Measurements from ENCODE around the gene GALNT14. TPM values are rescaled to one million over a fixed set of nuclear protein-coding genes. Genes with fewer than 3 reads are reported as not detected.

The GALNT14 gene
- total RNA-seq, 3 donors from 2014 or later = 0.16 to 4.3 (median 4.1) TPM

- intact Hi-C loops (cut with DNase I; ENCODE audit: low total_unique reads) = no loop called here
Observed at GRCh38 chr2:31032475-31032874, 105.8 kb downstream of the GALNT14 start.

GRCh38 chr2:31031132-31031706 is 107.0 kb downstream of the GALNT14 start:
- H3K4me3 ChIP-seq = no peak overlapping the region
- H3K9me3 ChIP-seq = peaks cover 0 to 10% of the 10 kb centered on the region in 2 donors
- intact Hi-C loops (cut with DNase I; ENCODE audit: low total_unique reads) = no loop called here
- TF ChIP-seq POLR2A (IDR thresholded peaks at IDR 0.05) (no peak), CTCF (IDR thresholded peaks at IDR 0.05) (no peak), POLR2AphosphoS5 (IDR thresholded peaks at IDR 0.05) (no peak)
- DNase-seq (ENCODE audit: low spot score in 2 of 2) = no peak
- H3K4me1 ChIP-seq = no peaks in the 10 kb centered on the region
- no peaks in the 10 kb centered on the region for H3K27me3 ChIP-seq
- no peaks in the 10 kb centered on the region for H3K36me3 ChIP-seq
- H3K27ac ChIP-seq = no peak overlapping the region

More at GRCh38 chr2:31032475-31032874, 105.8 kb downstream of the GALNT14 start:
- DNase-seq (ENCODE audit: low spot score in 2 of 2) = no peak
- no peak overlapping the region for H3K27ac ChIP-seq
- peaks cover 3 to 22% of the 10 kb centered on the region in 2 donors for H3K9me3 ChIP-seq
- no peak overlapping the region for H3K4me3 ChIP-seq
- TF ChIP-seq CTCF (IDR thresholded peaks at IDR 0.05) (no peak), POLR2A (IDR thresholded peaks at IDR 0.05) (no peak), POLR2AphosphoS5 (IDR thresholded peaks at IDR 0.05) (no peak)
- no peaks in the 10 kb centered on the region for H3K27me3 ChIP-seq
- H3K4me1 ChIP-seq = no peaks in the 10 kb centered on the region
- H3K36me3 ChIP-seq = no peaks in the 10 kb centered on the region

GRCh38 chr2:31028417-31028816 is 109.8 kb downstream of the GALNT14 start:
- DNase-seq (ENCODE audit: low spot score in 2 of 2) = no peak
- H3K27ac ChIP-seq = no peak overlapping the region
- no peaks in the 10 kb centered on the region for H3K9me3 ChIP-seq
- H3K36me3 ChIP-seq = no peaks in the 10 kb centered on the region
- no peaks in the 10 kb centered on the region for H3K4me1 ChIP-seq
- intact Hi-C loops (cut with DNase I; ENCODE audit: low total_unique reads) = no loop called here
- H3K27me3 ChIP-seq = no peaks in the 10 kb centered on the region
- no peak overlapping the region for H3K4me3 ChIP-seq
- no peak for TF ChIP-seq POLR2AphosphoS5 (IDR thresholded peaks at IDR 0.05)

GRCh38 chr2:31027549-31027948 is 110.7 kb downstream of the GALNT14 start:
- H3K27me3 ChIP-seq = no peaks in the 10 kb centered on the region
- no peaks in the 10 kb centered on the region for H3K36me3 ChIP-seq
- no peak overlapping the region for H3K4me3 ChIP-seq
- intact Hi-C loops (cut with DNase I; ENCODE audit: low total_unique reads) = no loop called here
- no peak for DNase-seq (ENCODE audit: low spot score in 2 of 2)
- H3K9me3 ChIP-seq = no peaks in the 10 kb centered on the region
- H3K27ac ChIP-seq = no peak overlapping the region
- TF ChIP-seq POLR2AphosphoS5 (IDR thresholded peaks at IDR 0.05) (no peak), CTCF (IDR thresholded peaks at IDR 0.05) (no peak), POLR2A (IDR thresholded peaks at IDR 0.05) (no peak)
- no peaks in the 10 kb centered on the region for H3K4me1 ChIP-seq

GRCh38 chr2:31023541-31023940 is 114.7 kb downstream of the GALNT14 start:
- H3K27ac ChIP-seq = no peak overlapping the region
- H3K36me3 ChIP-seq = no peaks in the 10 kb centered on the region
- DNase-seq (ENCODE audit: low spot score in 2 of 2) = no peak
- H3K27me3 ChIP-seq = no peaks in the 10 kb centered on the region
- TF ChIP-seq POLR2AphosphoS5 (IDR thresholded peaks at IDR 0.05) (no peak), POLR2A (IDR thresholded peaks at IDR 0.05) (no peak), CTCF (IDR thresholded peaks at IDR 0.05) (no peak)
- intact Hi-C loops (cut with DNase I; ENCODE audit: low total_unique reads) = no loop called here
- no peaks in the 10 kb centered on the region for H3K9me3 ChIP-seq
- H3K4me3 ChIP-seq = no peak overlapping the region
- H3K4me1 ChIP-seq = no peaks in the 10 kb centered on the region

GRCh38 chr2:31020713-31021112 is 117.5 kb downstream of the GALNT14 start:
- Histone ChIP-seq H3K27ac (no peak overlapping the region), H3K36me3 (no peaks in the 10 kb centered on the region), H3K27me3 (no peaks in the 10 kb centered on the region), H3K4me3 (no peak overlapping the region), H3K4me1 (no peaks in the 10 kb centered on the region), H3K9me3 (no peaks in the 10 kb centered on the region)
- TF ChIP-seq POLR2A (IDR thresholded peaks at IDR 0.05) = no peak
- no peak for TF ChIP-seq CTCF (IDR thresholded peaks at IDR 0.05)
- TF ChIP-seq POLR2AphosphoS5 (IDR thresholded peaks at IDR 0.05) = no peak
- intact Hi-C loops (cut with DNase I; ENCODE audit: low total_unique reads) = no loop called here
- DNase-seq (ENCODE audit: low spot score in 2 of 2) = no peak
